Globus pallidus (tissue), 1 donor: Measurements from ENCODE around the gene TET2.

ENCODE experiments used
- DNase-seq: peaks from one replicate; pipeline ENCODE4 v3.0.0-alpha.2; 2015; ENCODE audit warnings: low spot score

The TET2 gene

GRCh38 chr4:105146276-105147015, at the start of gene TET2:
TET2 (plus strand) TSS chr4:105146876; CDS start chr4:105233943, 87,067 bp downstream.
- DNase-seq = peak; percentile 95

GRCh38 chr4:105102016-105102415, 44.7 kb upstream of the TET2 start:
- no peak for DNase-seq

GRCh38 chr4:105106426-105106825, 40.2 kb upstream of the TET2 start:
- DNase-seq = no peak

GRCh38 chr4:105107095-105107856, 39.4 kb upstream of the TET2 start:
- DNase-seq = no peak

GRCh38 chr4:105108971-105109370, 37.7 kb upstream of the TET2 start:
- no peak for DNase-seq

- no peak for DNase-seq
Observed at GRCh38 chr4:105112274-105112673, 34.4 kb upstream of the TET2 start.

- DNase-seq = no peak
Observed at GRCh38 chr4:105113800-105114199, 32.9 kb upstream of the TET2 start.

- no peak for DNase-seq
Observed at GRCh38 chr4:105116616-105117319, 29.9 kb upstream of the TET2 start.

GRCh38 chr4:105119356-105119755, 27.3 kb upstream of the TET2 start:
- no peak for DNase-seq

- no peak for DNase-seq
Observed at GRCh38 chr4:105120626-105121025, 26.1 kb upstream of the TET2 start.

- no peak for DNase-seq
Observed at GRCh38 chr4:105122350-105122749, 24.3 kb upstream of the TET2 start.

- no peak for DNase-seq
Observed at GRCh38 chr4:105126311-105127169, 20.1 kb upstream of the TET2 start.

- DNase-seq = no peak
Observed at GRCh38 chr4:105127170-105127445, 19.6 kb upstream of the TET2 start.

- DNase-seq = no peak
Observed at GRCh38 chr4:105128208-105128607, 18.5 kb upstream of the TET2 start.

- DNase-seq = no peak
Observed at GRCh38 chr4:105129286-105130040, 17.2 kb upstream of the TET2 start.

- DNase-seq = no peak
Observed at GRCh38 chr4:105130945-105131344, 15.7 kb upstream of the TET2 start.

GRCh38 chr4:105133976-105134375, 12.7 kb upstream of the TET2 start:
- DNase-seq = no peak

- DNase-seq = no peak
Observed at GRCh38 chr4:105135785-105136184, 10.9 kb upstream of the TET2 start.

GRCh38 chr4:105137121-105137875, 9.4 kb upstream of the TET2 start:
- no peak for DNase-seq

- DNase-seq = no peak
Observed at GRCh38 chr4:105139646-105140045, 7.0 kb upstream of the TET2 start.
